Caki2 (cell line): ENCODE measurements around the gene TMEM156. TPM values are rescaled to one million over a fixed set of nuclear protein-coding genes. Genes with fewer than 3 reads are reported as not detected.
"Not testable (repeated sequence)": the region's sequence is repeated elsewhere in the genome, so short reads cannot be mapped to it uniquely, and the experiment has no call there.

Experiments used
- DNase-seq: peaks from one replicate; pipeline ENCODE4 v3.0.0-alpha.2; 2015; ENCODE audit warnings: low read depth
- in situ Hi-C: cut with HindIII; loops from 2 replicates; pipeline ENCODE4 v1.10.0; 2016; ENCODE audit warnings: low sequenced_read_pairs, low pct_unique_long_range_greater_than_20kb, mixed read lengths
- total RNA-seq: library from RNA; depleted of rRNA; stranded (reverse); fragments of >200 nt; shearing (Covaris generic); gene quantifications from 2 replicates; pipeline ENCODE4 v1.2.3, GENCODE V29; 2014; ENCODE audit warnings: low replicate concordance

TMEM156 gene
- total RNA-seq, 1 experiment from 2014 or later, result 40.0 TPM

DNA sequence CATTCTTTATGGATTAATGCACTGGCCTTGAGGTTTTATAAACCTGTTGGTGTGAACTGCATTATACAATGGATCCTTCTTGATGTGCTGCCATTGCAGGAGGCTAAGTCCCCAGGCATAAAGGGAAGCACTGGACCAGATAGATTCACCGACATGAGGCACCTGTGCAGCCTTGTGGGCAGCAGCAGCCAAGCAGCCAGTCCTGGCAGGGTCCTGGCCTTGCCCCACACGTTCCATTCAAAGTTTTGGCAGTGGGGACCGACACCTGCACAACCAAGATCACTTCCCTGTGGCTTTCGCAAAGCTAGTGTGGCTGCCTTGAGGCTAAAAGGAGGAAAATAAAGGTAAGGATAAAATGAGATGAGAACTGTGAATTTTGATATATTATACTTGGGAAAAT is 53.1 kb downstream of the TMEM156 start:
- in situ Hi-C loops, result no loop called here
- no peak for DNase-seq

DNA sequence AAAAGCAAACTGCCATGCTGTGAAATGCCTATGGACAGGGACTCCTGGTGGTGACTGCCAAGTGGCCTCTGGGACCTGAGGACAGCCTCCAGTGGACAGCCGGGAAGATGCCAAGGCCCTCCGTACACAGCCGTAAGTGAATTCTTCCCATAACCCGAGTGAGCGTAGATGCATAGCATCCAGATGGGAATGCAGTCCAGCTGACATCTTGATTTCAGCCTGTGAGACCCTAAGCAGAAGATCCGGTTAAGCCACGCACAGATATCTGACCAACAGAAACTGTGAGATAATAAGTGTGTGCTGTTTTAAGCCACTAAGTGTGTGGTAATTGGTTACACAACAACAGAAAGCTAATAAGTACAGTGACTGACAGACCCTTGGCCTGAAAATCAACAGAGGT is 55.9 kb downstream of the TMEM156 start:
- DNase-seq, result no peak
- in situ Hi-C loops, result no loop called here

DNA sequence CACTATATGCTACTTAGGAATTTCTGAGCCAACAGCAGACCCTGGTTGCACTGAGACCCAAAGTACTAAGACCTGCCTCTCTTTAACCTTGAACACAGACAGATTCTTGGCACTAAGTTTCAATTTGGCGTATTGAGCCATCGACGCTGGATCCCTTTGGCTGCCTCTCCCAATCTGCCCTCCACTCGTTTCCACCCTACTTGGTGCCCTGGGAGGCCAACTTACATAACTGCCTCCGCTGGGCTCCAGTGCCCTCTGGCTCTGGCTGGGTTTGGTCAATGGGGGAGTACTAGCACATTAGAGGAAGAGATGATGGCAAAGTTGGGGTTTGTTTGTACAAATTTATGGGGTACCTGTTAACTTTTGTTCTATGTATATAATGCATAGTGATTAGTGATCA is 63.5 kb downstream of the TMEM156 start:
- DNase-seq, result no peak
- in situ Hi-C loops, result no loop called here

- in situ Hi-C loops, result no loop called here
- peak; percentile 53 for DNase-seq
Measured at GRCh38 chr4:38967260-38968095, 64.7 kb downstream of the TMEM156 start.

GRCh38 chr4:38965866-38966265 is 66.3 kb downstream of the TMEM156 start:
- in situ Hi-C loops, result no loop called here
- DNase-seq, result peak; percentile 29

- no peak for DNase-seq
- in situ Hi-C loops, result no loop called here
Measured at GRCh38 chr4:38964942-38965775, 67.0 kb downstream of the TMEM156 start.

DNA sequence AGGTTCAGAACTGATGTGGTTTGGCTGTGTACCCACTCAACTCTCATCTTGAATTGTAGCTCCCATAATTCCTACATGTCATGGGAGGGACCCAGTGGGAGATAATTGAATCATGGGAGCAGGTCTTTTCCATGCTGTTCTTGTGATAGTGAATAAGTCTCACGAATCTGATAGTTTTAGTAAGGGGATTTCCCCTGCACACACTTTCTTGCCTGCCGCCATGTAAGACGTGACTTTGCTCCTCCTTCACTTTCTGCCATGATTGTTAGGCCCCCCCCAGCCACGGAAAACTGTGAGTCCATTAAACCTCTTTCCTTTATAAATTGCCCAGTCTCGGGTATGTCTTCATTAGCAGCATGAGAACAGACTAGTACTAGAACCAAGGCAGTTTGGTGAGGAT is 73.0 kb downstream of the TMEM156 start:
- DNase-seq, in situ Hi-C loops: not testable (repeated sequence)

DNA sequence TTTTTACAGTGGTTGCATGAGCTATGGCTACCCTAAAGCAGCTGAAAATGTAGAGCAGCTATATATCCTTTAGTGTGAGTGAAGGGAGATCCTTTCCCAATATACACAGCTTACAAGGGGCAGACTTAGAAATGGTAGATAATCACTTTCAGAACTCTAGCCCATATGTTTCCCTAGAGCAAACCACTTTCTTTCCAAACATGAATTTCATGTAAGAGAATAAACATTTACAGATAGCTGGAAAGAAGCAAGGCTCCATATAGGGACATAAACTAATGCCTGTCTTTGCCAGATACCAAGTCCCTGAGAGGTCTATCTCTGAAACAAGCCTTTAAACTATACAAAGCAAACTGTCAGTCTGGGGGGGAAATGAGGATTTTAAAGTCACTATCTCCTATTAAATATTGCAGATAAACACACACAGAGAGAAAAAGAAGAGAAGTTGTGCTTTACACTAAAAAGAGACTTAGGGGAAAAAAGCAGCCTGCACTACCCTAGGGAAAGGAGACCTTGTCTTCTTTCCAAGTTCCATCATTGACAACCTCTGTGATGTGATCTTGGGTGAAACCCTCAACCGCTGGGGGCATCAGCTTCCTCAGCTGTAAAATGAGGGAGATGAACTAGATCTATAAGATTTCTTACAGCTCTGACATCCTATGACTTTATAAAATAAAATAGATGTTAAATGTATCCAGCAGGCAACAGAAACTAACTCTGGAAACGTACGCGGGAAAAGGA is 73.6 kb downstream of the TMEM156 start:
- in situ Hi-C loops, result no loop called here
- no peak for DNase-seq

- in situ Hi-C loops, result no loop called here
- DNase-seq, result no peak
Measured at GRCh38 chr4:38957893-38958292, 74.3 kb downstream of the TMEM156 start.

GRCh38 chr4:38957261-38957815 is 74.9 kb downstream of the TMEM156 start:
- in situ Hi-C loops, result no loop called here
- no peak for DNase-seq

DNA sequence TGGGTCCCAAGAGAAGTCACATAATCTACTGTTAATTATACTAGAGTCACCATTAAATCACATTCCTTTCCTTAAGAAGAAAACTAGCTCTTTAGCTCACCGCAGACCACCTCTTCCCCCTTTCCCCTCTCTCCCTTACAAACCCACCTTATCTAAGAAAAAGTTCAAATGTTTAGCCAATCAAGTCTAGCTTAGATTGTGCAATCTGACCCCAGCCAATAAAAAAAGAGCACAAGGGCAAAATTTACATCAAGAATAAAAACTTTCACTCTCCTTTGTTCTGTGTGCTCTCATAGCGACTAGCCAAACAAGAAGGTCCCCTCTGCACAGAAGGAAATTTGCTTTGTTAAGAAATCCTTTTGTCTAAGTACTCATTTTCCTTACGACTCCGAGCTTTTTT is 76.3 kb downstream of the TMEM156 start:
- in situ Hi-C loops, result no loop called here
- no peak for DNase-seq

DNA sequence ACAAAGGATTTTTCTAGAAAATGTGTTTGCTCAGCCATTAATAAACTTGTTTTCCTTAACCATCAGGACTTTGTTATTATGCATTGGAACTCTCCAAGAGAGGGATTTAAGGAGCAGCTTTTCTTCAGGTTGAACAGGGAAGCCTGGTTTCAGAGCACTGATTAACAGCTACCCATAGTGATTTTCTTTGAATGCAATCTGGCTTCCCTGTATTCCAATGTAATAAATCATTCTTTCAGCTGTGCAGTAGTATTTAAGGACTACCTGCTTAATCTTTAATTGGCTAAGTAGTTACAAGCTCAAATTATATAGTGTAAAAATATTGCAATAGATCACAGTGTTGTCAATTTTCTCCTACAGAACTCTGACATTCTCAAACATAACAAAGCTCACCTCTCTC is 77.5 kb downstream of the TMEM156 start:
- DNase-seq, result no peak
- in situ Hi-C loops, result no loop called here

DNA sequence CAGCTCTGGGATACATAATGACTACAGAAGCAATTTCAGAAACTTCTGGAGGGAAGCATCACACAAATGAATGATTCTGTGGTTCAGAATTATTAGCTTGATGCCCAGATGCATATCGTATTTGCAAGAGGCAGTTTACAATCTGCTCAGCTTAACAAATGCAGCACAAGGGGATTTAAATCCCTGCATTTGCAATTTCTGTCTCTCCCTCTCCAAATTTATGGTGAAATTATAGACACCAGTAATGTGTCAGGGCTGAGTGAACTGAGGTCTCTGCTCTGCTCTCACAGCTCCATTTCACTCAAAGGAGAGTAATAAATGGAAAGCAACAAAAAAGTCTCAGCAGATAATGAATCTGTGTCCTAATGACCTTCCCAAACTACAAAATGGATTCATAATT is 80.2 kb downstream of the TMEM156 start:
- no peak for DNase-seq
- in situ Hi-C loops, result no loop called here

DNA sequence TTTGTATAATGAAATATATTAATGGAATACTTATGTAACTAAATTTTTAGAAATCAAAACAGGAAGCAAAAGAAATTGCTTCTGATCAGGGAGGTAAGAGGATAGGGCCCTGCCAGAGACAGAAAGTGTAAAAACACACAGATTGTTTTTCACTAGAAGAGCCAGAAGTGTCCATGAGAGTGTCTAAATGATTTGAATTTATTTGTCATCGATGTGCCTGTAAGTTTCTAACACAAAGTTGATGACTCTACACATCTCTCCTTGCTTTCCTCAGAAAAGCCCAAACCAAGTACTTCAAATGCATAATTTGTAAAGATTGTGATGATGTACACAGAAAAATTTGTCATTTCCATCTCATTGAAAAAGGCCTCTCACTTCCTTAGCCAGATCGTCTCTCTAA is 80.6 kb downstream of the TMEM156 start:
- DNase-seq, result no peak
- in situ Hi-C loops, result no loop called here

DNA sequence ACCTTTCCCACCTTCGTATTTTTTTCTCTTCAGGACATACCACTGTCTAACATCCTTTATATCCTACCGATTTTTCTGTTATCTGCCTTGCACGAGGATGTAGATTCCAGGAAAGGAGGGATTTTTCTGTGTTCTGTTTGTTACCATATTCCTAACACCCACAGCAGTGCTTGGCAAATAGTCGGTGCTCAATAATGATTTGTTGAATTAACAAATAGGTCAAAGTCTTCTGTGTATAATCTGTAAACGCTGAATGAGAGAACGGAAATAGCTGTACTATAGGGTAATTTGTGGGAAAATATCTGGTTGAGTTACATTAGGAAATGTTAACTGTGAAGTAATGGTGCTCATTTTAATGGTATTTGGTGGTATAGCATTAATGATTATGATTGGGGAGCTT is 81.5 kb downstream of the TMEM156 start:
- in situ Hi-C loops, result no loop called here

GRCh38 chr4:38950159-38950558 is 82.0 kb downstream of the TMEM156 start:
- in situ Hi-C loops, result no loop called here
- DNase-seq, result no peak

More for the DNA sequence above, 81.5 kb downstream of the TMEM156 start:
- DNase-seq, result no peak

DNA sequence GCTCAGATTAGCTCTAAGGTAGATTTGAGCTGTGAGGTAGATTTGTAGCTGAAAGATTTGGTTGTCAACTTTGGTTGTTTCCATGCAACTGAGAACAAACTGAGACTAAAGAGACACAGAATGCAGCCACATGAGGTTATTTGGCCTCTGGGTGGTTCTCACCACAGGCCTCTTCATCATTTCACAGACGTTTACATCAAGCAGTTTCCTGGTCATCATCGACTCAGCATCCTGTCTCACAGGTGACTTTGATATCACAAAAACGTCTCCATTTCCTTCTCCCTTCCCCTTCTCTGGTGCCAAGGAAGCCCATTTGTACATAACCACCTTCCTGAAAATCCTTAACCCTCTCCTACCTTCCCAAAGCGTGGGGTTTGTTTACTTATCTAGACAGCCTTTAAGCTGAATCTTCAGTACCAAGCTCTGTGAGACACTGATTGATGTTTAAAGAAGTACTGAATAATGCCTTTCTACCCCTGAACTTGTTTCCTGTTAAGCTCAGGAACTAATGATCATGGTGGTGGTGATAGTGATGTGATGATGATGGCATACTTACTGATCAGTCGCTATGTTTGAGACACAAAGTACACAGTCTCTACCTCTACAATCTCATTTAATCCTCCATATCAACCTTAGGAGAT is 82.7 kb downstream of the TMEM156 start:
- peak; percentile 41 for DNase-seq
- in situ Hi-C loops, result no loop called here

- DNase-seq, result peak; percentile 14
- in situ Hi-C loops, result no loop called here
Measured at GRCh38 chr4:38948551-38948950, 83.7 kb downstream of the TMEM156 start.
